HEK293T (cell line): Measurements from ENCODE around the gene ENDOU.

Experiments used
- BHLHE40 ChIP-seq: fragments of 450-650 bp; IDR thresholded peaks from 2 replicates; pipeline ENCODE4 v1.6.1; 2016; ENCODE audit warnings: mild to moderate bottlenecking, moderate library complexity, borderline replicate concordance
- FOXM1 ChIP-seq: fragments of 450-650 bp; IDR thresholded peaks from 2 replicates; pipeline ENCODE4 v1.6.1; 2017; ENCODE audit warnings: mild to moderate bottlenecking, borderline replicate concordance
- SP1 ChIP-seq: fragments of 450-650 bp; IDR thresholded peaks from 2 replicates; pipeline ENCODE4 v1.6.1; 2017

DNA sequence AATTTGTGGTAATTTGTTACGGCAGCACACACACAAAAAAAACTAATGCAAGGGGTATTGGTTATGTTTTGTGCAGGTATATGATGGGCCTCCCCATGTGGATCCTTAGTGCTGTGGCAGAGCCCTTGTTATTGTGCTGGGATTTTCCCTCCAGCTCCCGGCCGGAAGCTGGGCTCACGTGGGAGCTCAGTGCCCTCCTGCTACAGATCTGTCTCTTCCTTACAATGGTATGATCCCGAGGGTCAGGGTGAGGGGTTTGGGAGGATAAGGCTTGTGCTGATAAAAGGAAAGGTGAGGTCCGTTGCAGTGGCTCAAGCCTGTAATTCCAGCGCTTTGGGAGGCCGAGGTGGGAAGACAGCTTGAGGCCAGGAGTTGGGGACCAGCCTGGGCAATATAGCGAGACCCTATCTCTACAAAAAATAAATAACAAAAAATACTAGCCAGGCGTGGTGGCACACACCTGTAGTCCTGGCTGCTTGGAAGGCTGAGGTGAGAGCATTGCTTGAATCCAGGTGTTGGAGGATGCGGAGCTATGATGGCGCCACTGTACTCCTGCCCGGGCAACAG is 46.9 kb upstream of the ENDOU start:
- no peak for TF ChIP-seq FOXM1
- no peak for TF ChIP-seq BHLHE40
- TF ChIP-seq SP1, result no peak
